IPS-NIHi7 (cell line): Measurements from ENCODE around the gene VSIG1.

Experiments used
- DNase-seq: peaks from one replicate; pipeline ENCODE4 v3.0.0; 2012; ENCODE audit warnings: mixed read lengths; ENCODE audit errors: extremely low spot score

The VSIG1 gene

DNA sequence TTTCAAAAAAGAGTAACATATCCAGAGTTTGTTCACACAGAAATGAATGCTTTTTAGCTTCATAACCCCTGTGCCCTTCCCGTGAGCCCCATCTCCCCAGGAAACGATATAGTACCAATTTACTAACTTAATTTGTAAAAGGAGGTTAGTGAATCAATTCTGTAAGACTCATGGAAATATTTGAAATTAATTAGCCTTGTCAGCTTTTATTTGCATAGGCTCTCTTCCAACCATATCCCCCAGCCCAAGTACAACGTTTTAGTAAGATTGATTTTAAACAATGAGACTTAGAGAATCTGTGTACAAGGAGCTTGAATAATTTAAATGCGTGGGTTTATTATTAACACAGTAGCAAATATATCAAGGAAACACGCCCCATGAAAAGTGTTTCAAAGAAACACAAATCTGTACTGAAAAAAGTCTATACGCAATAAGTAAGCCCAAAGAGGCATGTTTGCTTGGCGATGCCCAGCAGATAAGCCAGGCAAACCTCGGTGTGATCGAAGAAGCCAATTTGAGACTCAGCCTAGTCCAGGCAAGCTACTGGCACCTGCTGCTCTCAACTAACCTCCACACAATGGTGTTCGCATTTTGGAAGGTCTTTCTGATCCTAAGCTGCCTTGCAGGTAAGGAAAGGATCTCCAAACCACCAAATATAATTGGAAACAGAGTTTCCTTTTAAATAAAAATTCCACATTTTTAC, at the start of gene VSIG1:
Gene VSIG1 (plus strand): TSS at position 512 of the 703 bp plus-strand sequence. CDS start 66 bp downstream, at position 578.
- DNase-seq, result no peak

DNA sequence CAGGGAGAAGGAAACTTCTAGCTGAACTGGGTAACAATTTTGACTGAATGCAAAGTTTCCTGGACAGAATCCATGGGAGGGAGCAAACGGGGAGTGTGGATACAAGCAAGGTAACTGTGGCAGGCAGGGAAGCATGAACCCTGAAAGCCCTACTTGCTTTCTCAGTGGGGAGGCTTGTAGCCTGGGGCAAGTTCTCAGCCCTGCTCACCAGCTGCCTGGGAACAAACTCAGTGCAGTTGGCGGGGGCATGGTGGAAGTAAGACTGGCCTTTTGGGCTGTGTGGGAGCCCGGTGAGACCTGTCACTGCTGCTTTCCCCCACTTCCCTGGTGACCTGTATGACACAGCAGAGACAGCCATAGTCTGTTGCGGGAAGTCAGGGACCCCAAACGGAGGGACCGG, 48.7 kb upstream of the VSIG1 start:
- DNase-seq, result no peak

DNA sequence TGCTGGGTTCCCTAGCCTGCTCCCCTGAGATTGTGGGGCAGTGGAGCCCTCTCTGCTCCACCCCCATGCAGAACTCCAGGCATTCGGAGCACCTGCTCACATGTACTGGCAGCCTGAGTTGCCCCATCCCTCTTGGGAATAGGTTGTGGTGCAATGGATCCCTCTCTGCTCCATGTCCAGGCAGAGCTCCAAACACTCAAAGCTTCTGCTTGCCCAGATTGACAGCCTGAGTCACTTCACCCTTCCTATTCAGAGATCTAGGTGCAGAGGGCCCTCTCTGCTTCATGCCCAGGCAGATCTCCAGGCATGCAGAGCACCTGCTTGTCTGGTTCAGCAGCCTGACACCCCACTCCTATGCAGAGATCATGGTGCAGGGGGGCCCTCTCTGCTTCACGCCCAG, 44.1 kb upstream of the VSIG1 start:
- no peak for DNase-seq

GRCh38 chrX:108001218-108001814, 43.5 kb upstream of the VSIG1 start:
- DNase-seq, result peak; percentile 62

GRCh38 chrX:108018656-108019381, 26.0 kb upstream of the VSIG1 start:
- DNase-seq, result no peak

GRCh38 chrX:108019382-108019875, 25.4 kb upstream of the VSIG1 start:
- no peak for DNase-seq

GRCh38 chrX:108020631-108021030, 24.2 kb upstream of the VSIG1 start:
- DNase-seq, result peak; percentile 59

- DNase-seq, result no peak
Measured at GRCh38 chrX:108022491-108023089, 22.3 kb upstream of the VSIG1 start.

DNA sequence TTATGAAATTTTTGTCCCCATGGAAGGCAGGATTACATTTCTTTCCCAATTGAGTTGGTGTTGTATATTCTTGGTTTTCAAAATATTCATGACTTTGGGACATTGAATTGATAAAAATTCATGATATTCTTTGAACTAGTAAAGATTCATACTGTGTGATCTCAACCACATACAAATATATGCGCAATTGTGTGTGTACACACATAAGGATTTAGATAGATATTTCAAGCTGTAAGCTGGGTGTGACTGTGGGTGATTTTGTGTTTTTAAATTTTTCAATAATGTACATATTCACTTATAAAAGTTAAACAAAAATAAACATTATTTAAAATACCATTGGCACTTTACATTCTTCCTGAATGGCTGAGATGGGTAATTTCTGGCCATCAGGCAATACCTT, 19.5 kb upstream of the VSIG1 start:
- no peak for DNase-seq

- DNase-seq, result no peak
Measured at GRCh38 chrX:108025954-108026600, 18.8 kb upstream of the VSIG1 start.

GRCh38 chrX:108028854-108029253, 16.0 kb upstream of the VSIG1 start:
- DNase-seq, result no peak

- DNase-seq, result no peak
Measured at GRCh38 chrX:108029928-108030711, 14.7 kb upstream of the VSIG1 start.

DNA sequence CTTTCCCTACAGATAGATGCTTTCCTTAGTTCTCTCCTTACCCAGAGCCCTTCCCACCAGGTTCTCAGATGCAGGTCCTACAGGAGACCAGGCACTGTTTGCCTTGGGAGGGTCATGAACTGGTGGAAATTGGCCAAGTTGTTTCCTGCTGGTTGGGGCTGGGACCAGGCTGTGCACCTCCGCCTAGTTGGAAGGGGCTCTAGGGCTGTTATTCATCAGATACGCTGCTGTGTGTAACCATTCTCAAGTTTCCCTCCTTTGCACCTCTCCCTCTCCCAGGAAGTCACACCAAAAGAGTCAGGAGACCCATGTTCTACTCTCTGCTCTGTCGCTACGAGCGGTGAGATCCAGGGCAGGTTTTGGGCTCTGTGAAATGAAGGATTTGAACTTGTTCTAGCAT, 11.9 kb upstream of the VSIG1 start:
- no peak for DNase-seq

GRCh38 chrX:108033890-108034289, 11.0 kb upstream of the VSIG1 start:
- DNase-seq, result no peak

DNA sequence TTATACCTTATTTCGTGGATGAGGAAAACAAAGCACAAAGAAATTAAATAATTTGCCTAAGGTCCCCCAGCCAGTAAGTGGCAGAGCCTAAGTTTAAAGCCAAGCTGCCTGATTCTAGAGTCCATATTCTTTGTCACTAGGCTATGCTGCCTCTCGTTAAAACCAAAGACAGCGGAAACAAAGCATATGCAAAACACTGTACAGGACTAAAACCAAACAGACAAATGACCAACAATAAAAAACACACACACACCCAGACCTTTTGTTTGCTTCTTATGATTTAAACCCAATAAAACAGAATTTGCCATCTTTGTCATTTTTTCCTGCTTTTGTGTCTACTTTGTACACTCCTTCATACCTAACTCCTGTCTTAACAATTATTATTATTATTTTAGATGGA, 10.1 kb upstream of the VSIG1 start:
- no peak for DNase-seq

GRCh38 chrX:108036298-108036973, 8.4 kb upstream of the VSIG1 start:
- peak; percentile 45 for DNase-seq

- no peak for DNase-seq
Measured at GRCh38 chrX:108049649-108050048, 4.8 kb downstream of the VSIG1 start.

- no peak for DNase-seq
Measured at GRCh38 chrX:108053218-108053617, 8.4 kb downstream of the VSIG1 start.

GRCh38 chrX:108055546-108055945, 10.7 kb downstream of the VSIG1 start:
- DNase-seq, result no peak

- DNase-seq, result no peak
Measured at GRCh38 chrX:108059801-108060200, 14.9 kb downstream of the VSIG1 start.
